ENCODE measurements around the gene CHST1.

GRCh38 chr11:45670386-45671135, 5.1 kb upstream of the CHST1 start:
- TF ChIP-seq POLR2A (IDR thresholded peaks at IDR 0.05; ENCODE audit: low read length) (no peak), GATA1 (IDR thresholded peaks at IDR 0.05; ENCODE audit: low read depth, low read length) (no peak)

Measured in erythroblast (primary cell).